ENCODE data around the gene DHX34.

- TF ChIP-seq CTCF (IDR thresholded peaks at IDR 0.05; ENCODE audit: low read depth, low read length, missing input control) (no peak), TAF1 (conservative IDR thresholded peaks at IDR 0.05) (no peak)
Observed at GRCh38 chr19:47432091-47432490, 83.0 kb downstream of the DHX34 start.
